Fibroblast of skin of back (primary cell): ENCODE results near the gene ALKBH4.
"Not testable (repeated sequence)": the region's sequence is repeated elsewhere in the genome, so short reads cannot be mapped to it uniquely, and the experiment has no call there.

Experiments
- DNase-seq: peaks from one replicate; pipeline ENCODE4 v3.0.0-alpha.2; 2013

ALKBH4 gene

GRCh38 chr7:102478314-102479208 lies 13.9 kb upstream of the ALKBH4 start, which contains the start of gene POLR2J:
Gene POLR2J, minus strand, starts transcription at chr7:102478922. Its CDS starts 62 bp downstream, at chr7:102478860.
- peak; percentile 53 for DNase-seq

- DNase-seq = not testable (repeated sequence)
These were observed 10.2 kb upstream of the ALKBH4 start for GRCh38 chr7:102474736-102475435.

GRCh38 chr7:102474116-102474515 lies 9.5 kb upstream of the ALKBH4 start:
- DNase-seq = not testable (repeated sequence)

GRCh38 chr7:102473271-102473991 lies 8.8 kb upstream of the ALKBH4 start:
- DNase-seq = no peak

- DNase-seq = no peak
These were observed 7.7 kb upstream of the ALKBH4 start for GRCh38 chr7:102472126-102473041.

- no peak for DNase-seq
These were observed 7.1 kb upstream of the ALKBH4 start for GRCh38 chr7:102471791-102472125.

- no peak for DNase-seq
These were observed 5.5 kb upstream of the ALKBH4 start for GRCh38 chr7:102469972-102470825.

- no peak for DNase-seq
These were observed 4.8 kb upstream of the ALKBH4 start for GRCh38 chr7:102469351-102469971.

- DNase-seq = no peak
These were observed 4.1 kb upstream of the ALKBH4 start for GRCh38 chr7:102468478-102469350.

GRCh38 chr7:102467581-102468477 lies 3.2 kb upstream of the ALKBH4 start:
- no peak for DNase-seq

- DNase-seq = no peak
These were observed 1.4 kb upstream of the ALKBH4 start for GRCh38 chr7:102466097-102466496.

- peak; percentile 9 for DNase-seq
These were observed 654 bp downstream of the ALKBH4 start for GRCh38 chr7:102463841-102464576.

- no peak for DNase-seq
These were observed 4.2 kb downstream of the ALKBH4 start for GRCh38 chr7:102460467-102460866.

- no peak for DNase-seq
These were observed 5.3 kb downstream of the ALKBH4 start for GRCh38 chr7:102459221-102459844.

- no peak for DNase-seq
These were observed 7.2 kb downstream of the ALKBH4 start for GRCh38 chr7:102457352-102457924.

- no peak for DNase-seq
These were observed 8.3 kb downstream of the ALKBH4 start for GRCh38 chr7:102456327-102456726.

GRCh38 chr7:102455596-102455995 lies 9.1 kb downstream of the ALKBH4 start:
- DNase-seq = no peak
